GM21529 (cell line): Measurements from ENCODE around the gene ZBTB46.

Experiments
- ATAC-seq: cut with Tn5 transposase; IDR thresholded peaks from one replicate; pipeline ENCODE4 v1.9.1; 2021; ENCODE audit not compliant: unreplicated experiment

The ZBTB46 gene

DNA sequence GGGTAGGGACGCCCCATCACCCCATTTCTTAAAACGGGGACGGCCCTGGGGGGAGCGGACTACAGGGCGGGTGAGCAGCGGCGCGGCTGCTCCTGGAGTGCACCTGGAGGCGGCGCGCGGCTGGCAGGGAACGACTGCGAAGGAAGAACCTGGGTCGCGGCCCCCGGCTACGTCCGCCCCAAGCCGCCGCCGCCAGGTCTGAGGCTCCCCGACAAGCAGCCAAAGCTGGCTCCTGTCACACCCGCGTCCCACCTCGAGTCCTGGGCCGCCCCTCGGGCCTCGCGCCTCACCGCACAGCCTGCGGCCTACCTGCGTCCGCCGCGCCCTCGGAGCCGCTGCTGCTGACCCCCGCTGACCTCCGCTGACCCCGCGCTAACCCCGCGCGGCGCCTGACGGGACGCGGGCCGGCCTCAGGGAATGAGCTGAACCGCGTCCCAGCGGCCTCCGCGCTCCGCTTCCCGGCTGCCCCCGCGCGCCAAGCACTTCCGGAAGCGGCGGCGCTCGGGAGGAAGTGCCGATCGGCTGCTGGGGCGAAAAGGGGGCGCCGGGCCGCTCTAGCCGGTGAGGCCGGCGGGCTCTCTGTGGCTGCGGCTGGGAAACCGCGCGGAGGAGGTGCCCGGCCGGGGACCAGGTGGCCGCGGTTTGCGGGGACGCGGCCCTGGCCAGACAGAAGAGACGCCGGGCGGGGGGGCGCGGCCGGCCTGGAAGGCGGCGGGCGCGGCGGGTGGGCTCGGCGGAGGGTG is 123.3 kb downstream of the ZBTB46 start, which contains the start of the genes ARFRP1 and ZGPAT:
TSS of gene ARFRP1 (minus strand) at position 419 of the 743 bp plus-strand sequence. CDS start 885 bp downstream, outside the sequence.
TSS of gene ZGPAT (plus strand) at position 482 of the 743 bp plus-strand sequence. CDS start 542 bp downstream, outside the sequence.
- peak; percentile 68 for ATAC-seq

- peak; percentile 35 for ATAC-seq
Measured at GRCh38 chr20:63706852-63707557, 124.1 kb downstream of the ZBTB46 start.

GRCh38 chr20:63706027-63706695 is 124.9 kb downstream of the ZBTB46 start:
- ATAC-seq: no peak

DNA sequence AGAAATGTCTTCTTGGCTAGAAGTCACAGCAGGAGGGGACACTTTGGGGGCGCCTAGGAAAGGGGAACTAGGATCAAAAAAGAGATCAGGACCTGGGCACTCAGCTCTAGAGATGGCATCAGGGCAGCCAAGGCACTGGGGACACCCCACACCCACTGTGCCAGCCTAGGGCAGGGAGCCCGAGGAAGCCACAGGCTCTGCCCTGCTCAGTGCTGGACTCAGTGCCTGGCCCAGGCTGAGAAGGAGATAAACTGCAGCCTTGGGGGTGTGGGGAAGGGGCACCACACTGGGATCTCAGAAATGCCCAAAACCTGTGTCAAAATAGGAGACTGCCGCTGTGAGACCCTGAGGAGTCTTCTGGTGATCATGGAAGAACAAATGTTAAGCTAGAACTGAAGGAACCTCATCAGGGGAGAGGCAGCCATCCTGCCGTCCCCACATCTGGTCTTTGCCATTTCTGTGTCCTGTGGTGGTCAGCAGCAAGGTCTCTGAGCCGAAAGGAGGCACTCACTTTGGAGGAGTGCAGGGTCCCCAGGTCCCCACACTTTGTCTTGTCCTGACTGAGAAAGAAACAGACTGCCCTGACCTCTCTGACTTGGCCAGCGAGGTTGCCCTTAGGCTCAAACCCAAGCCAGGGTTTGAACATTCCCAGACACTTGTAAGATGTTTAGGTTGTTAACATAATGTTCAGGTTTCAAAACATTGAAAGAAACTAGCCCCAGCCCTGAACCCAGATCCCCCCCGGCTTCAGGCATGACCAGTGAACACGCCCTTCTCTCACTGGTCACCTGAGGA is 125.6 kb downstream of the ZBTB46 start:
- ATAC-seq: no peak

- ATAC-seq: no peak
Measured at GRCh38 chr20:63704749-63705117, 126.3 kb downstream of the ZBTB46 start.

DNA sequence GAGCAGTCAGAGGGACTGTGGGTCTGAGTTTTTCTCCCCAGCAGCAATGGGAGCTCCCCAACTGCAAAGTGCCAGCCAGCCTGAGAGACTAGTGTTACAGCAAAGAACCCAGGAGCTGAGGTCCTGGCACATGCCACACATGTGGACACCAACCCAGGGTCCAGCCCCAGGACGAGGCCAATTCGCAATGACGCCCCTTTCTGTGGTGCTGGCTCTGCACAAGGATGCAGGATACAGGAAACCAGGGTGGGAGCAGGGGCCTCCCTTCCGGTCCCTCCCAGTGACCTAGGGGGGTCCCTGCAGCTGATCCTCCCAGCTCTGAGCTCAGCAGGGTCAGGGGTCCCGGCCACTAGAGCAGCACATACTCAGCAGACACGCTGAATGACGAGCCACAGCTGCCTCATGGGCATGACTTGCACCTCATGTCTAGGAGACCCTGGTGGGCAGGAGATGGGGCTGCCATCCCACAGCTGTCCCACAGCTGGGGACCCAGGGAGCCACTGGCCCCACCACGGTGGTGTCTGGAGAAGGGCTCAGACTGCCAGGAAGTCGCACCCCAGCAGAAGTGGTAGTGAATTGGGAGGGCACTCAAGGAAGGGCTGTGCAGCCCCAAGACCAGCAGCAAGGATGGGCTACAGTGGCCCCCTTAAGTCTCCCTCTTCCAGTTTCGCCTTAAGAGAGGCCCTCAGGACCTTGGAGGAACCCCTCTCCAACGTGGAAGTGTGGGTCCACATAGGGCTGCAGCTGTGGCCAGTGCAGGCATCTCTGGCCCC is 126.9 kb downstream of the ZBTB46 start:
- no peak for ATAC-seq

GRCh38 chr20:63703471-63703975 is 127.5 kb downstream of the ZBTB46 start:
- no peak for ATAC-seq

DNA sequence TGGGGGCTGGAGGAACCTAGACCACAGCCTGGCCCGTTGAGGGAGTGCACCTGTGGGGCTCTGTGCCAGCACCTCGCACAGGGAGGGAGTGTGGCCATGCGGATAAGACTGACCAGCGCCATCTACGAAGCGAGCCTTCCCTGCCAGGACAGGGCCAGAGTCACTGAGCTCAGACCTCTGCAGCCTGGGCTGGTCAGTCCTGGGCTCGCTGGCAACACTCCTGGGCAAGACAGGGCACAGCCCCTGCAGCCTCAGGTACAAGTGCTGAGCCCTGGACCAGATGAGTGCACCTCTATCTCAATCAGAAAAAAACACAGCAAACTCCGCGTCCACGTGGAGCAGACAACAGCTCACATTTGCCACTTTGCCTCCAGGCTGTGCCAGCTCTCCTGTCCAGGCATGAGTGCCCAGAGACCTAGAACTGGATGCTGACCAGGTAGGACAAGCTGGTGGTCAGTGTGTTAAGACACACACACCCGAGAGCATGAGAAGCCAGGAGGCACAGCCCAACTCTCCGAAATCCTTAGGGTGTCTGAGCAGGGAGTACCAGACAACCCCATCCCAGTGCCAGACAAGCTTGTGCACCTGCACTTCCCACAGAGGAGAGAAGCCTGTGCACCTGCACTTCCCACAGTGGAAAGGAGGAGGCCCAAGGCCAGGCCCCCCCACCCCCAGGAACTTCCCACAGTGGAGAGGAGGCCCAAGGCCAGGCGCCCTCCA is 128.2 kb downstream of the ZBTB46 start:
- no peak for ATAC-seq

- no peak for ATAC-seq
Measured at GRCh38 chr20:63702036-63702665, 128.9 kb downstream of the ZBTB46 start.

GRCh38 chr20:63701329-63702035 is 129.6 kb downstream of the ZBTB46 start:
- ATAC-seq: no peak

GRCh38 chr20:63701051-63701328 is 130.1 kb downstream of the ZBTB46 start:
- ATAC-seq: no peak

DNA sequence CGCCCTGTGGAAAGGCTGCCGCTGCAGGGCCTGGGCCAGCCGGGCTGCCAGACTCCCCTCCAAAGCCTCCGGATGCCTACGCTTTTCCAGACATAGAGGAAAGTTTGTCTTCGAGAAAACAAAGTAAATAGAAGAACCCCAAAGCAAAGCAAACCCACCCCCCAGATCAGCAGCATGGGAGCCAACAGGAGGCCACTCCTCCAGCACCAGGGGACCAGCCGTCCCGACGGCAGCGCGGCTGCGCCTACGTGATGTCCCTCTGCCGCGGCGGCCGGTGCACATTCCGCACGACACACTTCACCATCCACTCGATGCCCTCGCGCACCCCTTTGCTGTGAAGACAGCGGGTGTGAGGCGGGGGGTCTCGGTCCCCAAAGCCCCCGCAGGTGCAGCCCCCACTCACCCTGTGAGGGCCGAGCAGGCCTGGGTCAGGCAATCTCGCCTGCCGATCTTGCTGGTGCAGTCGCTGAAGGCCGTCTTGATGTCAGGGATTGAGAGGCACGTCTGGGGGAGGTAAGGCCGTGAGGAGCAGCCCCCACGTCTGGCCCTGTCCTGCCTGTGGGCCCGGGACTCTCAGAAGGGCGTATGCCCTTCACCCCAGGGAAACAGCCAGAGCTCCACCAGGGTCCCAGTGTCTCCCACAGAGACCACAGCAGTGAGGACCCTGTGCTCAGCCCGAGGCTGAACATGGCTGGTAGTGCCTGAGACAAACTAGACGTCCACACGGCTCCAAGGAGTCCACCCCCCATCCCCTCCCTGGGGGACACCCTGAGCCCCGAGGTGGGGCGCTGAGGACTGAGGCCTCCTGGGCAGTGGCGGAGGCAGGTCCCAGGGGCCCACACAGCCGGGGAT is 130.6 kb downstream of the ZBTB46 start:
- ATAC-seq: no peak

- ATAC-seq: no peak
Measured at GRCh38 chr20:63699466-63700198, 131.4 kb downstream of the ZBTB46 start.

DNA sequence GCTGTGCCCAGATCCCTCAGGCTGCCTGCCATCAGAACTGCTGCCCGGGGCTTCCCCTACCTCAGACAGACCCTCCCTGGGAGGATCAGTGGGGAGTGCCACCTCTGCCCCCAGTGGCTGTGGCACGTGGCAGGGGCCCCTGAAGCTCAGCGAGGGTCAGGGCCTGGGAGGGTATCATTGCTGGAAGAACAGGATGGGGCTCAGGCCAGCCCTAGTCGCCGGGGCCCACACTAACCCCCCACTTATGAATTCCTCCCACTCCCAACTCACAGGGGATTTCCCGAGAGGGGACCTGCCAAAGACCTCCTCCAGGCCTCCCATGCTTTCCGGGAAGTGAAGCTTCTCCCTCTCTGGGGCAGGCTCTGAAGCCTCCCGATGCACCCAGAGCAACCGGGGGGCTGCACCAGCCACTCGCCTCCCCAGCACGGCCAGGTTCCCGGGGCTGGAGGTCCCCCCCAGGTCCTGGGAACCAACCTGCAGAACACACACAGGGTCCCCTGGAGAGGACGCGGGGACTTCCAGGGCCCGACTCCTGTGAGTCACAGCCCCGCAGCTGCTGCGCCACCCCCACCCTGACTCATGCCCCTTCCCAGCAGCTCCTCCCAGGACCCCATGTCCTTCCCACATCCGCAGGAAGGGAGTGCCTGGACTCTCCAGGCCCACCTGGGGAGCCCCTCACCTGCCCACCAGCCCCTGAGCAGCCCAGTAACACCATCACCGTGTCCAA is 132.2 kb downstream of the ZBTB46 start:
- no peak for ATAC-seq

- ATAC-seq: no peak
Measured at GRCh38 chr20:63697868-63698545, 133.1 kb downstream of the ZBTB46 start.
